Dermis blood vessel endothelial cell (primary cell): Measurements from ENCODE around the gene UVSSA. TPM values are rescaled to one million over a fixed set of nuclear protein-coding genes. Genes with fewer than 3 reads are reported as not detected.

ENCODE experiments used
- DNase-seq: peaks from one replicate; pipeline ENCODE4 v3.0.0; 2010
- total RNA-seq: library from RNA; depleted of rRNA; stranded (reverse); fragments of >200 nt; gene quantifications from 2 replicates; pipeline ENCODE4 v1.2.3, GENCODE V29; 2014

UVSSA gene
- total RNA-seq, 1 donor from 2014 or later, result 6.1 TPM

- no peak for DNase-seq
These were observed 52.6 kb downstream of the UVSSA start for GRCh38 chr4:1399508-1400190.

DNA sequence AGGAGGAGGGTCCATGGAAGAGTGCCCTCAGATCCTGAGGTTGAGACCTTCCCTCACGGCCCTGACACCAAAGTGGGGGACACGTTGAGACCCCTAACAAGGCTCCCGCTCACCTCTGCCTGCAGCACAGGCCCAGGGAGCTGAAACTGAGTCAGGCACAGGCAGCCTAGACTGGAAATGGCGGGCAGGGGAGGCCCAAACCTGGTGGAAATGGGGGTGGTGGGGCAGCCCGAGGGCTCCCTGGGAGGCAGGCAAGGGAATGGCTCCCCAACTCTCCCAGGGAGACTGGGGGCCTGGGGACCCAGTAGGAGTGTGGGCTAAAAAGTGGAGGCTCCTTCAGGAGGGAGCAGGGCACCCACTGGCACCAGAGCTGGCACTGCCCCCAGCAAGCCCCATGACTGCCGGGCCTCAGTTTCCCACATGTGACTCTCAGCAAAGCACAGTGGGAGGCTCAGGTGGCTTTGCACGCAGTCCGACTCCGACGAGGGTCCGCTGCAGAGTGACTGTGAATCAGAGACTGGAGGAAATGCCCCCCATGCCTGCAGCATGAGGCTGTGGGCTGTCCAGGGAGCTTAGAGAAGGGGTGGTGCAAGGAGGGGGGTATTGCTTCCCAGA is 53.3 kb downstream of the UVSSA start:
- no peak for DNase-seq

DNA sequence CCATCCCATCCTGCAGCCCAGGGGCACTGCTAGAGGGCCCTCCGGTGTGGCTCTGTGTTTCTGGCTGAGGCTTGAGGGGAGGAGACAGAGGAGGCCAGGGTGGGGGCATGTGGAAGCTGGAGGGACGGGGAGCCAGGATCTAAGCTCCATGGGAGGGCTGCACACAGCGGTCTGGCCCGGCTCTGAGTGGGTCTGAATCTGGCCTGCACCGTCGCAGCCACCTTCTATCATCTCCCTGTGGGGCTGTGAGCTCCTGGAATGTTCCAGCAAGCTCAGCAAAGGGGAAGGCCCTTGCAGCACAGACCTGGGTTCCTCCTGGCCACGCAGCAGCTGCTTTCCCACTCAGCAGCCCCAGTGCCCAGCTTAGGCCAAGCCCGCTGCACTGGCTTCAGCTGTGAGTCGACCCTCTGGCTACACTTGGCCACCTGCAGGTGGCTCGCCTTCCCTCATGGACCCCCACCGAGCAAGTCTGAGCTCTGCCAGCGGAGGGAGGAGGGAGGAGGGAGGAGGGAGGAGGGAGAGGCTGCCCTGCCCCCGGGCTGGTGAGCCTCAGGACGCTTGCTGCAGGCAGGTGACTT is 53.9 kb downstream of the UVSSA start:
- DNase-seq, result no peak

DNA sequence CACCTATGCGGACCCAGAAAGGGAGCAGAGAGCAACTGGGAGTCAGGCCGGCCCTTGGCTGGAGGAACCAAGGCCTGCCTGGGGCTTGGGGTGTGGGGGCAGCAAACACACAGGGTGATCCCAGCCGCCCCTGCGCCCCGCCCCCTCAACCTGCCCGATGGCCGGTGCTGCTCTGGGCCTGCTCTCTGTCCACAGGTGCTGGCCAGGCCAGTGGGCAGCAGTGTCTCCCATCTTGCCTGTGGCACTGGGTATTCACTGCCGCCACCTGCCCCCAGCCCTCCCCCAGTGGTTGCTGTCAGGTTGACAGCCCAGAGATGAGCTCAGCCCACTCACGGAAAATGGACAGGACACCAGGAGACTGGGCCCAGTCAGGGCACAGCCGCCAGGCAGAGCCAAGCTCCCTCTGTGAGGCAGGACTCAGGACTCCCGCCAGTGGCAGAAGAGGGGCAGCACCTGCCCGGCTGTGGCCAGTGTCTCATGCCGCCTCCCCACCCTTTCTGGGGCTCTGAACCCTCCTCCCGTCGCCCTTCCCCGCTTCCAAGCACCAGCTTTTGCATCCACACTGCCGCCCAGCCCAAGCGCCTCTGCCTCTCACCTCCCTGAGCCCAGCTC is 54.5 kb downstream of the UVSSA start:
- no peak for DNase-seq

DNA sequence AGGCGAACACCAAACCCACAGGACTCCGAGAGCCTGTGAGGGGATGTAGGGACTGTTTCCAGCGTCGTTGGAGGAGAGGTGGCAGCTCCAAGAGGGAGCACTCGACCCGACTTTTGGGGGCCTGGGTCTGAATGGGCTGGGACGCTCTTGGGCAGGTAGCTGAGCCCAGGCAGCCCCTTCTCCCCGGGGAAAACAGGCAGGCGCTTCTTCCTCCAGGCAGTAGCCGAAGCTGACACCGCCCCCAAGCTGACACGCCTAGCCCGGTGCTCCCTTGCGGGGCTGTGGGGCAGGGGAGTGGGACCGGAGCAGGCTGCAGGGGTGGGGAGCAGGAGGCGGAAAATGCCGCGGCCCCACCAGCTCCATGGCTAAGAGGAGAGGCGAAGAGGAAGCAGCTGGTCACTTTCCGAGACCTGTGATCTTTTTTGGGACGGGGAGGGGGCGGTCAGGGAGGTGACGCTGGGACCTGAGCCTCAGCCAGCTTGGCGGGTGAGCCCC is 55.1 kb downstream of the UVSSA start:
- DNase-seq, result no peak

GRCh38 chr4:1402516-1403091 is 55.6 kb downstream of the UVSSA start:
- DNase-seq, result peak; percentile 11

DNA sequence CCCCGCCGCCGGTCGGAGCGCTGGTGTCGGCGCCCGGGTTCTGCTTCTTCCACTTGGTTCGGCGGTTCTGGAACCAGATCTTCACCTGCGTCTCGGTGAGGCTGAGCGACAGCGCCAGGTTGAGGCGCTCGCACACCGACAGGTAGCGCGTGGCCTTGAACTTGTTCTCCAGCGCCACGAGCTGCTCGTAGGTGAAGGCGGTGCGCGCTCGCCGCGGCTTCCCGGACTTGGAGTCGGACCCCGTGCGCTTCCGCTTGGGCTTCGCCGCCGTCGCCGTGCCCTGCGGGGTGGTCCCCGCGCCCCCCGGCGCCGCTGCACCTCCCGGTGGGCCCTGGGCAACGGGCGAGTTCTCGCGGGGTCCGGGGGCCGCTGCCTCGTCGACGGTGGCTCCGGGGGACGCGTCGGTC is 56.2 kb downstream of the UVSSA start:
- no peak for DNase-seq

- DNase-seq, result no peak
These were observed 56.9 kb downstream of the UVSSA start for GRCh38 chr4:1403591-1404572.

DNA sequence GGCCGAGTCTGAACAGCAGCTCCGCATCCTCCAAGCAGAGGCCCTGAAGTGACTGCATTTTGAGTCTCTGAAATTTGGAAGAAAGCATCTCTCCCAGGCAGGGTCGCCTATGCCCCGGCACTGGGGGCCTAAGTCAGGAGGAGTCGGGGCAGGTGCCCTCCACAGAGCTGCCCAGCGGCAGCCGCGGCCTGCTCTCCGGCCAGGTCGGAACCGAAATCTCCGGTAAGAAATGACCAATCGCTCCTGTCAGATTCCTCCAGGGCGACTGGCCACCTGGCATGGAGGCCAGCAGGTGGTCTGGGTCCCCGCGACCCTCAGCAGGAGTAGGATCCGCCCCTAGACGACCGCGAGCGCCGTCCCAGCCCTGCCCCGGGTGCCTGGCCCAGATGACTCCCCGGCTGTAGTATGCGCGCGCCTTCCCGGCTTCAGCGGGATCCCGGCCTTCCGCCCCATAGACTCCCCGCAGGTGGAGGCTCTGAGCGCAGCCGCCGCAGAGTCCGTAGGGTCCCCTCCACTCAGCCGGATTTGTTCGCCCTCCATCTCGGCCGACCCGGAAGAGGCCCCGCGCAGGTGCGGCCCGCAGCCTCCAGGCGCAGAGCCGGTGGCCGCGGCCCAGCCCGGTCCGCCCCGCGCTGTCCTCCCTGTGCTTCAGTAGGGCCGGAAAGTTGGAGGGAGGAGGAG is 57.7 kb downstream of the UVSSA start:
- DNase-seq, result no peak

DNA sequence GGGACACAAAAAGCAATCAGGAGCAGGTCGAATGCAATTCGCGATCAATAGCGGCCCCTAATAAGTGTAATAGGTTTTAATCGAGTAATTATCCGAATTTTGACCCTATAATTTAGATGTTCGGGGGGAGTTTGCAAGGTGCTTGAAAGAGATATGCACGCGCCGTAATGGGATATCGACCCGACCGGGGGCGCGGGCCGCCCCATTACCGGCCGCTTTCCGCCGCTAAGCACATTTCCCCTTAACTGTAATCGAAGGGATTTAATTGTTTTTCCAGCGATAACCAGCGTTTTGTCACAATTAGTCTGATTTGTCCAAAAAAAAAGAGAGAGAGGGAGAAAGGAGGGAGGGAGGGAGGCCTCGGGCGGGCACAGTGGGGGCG is 58.2 kb downstream of the UVSSA start:
- DNase-seq, result no peak

- DNase-seq, result no peak
These were observed 58.8 kb downstream of the UVSSA start for GRCh38 chr4:1405636-1406393.

DNA sequence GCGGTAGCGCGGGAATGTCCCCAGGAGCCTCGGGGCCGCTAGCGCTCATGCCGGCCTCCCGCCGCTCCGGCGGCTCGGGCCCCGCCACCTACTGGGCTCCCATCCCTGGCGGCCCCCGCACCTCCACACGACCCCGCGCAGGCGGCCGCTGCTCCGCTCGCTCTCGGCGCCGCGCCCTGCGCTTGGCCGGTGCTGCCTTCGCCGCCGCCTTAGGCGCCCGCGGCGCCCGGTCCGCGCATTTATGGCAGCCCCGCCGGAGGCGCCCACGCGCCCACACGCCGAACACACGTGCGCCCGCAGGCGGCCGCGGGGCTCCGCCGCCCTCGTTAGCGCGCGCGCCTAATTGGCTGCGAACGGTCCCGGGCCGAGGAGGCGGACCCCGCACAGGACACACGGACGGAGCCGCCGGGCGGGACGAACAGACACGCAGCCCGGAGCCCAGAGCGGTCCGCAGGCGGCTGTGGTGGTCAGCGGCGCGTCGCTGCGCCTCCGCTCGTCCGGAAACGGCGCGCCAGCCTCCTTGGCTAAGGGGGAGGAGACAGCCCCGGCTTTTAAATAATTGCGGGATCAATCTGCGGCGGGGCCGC is 59.5 kb downstream of the UVSSA start, which contains the start of gene NKX1-1:
TSS of gene NKX1-1 (minus strand) at position 49 of the 587 bp plus-strand sequence. CDS start at position 49, 0 bp downstream.
- no peak for DNase-seq

- DNase-seq, result no peak
These were observed 60.1 kb downstream of the UVSSA start for GRCh38 chr4:1406981-1407656.

DNA sequence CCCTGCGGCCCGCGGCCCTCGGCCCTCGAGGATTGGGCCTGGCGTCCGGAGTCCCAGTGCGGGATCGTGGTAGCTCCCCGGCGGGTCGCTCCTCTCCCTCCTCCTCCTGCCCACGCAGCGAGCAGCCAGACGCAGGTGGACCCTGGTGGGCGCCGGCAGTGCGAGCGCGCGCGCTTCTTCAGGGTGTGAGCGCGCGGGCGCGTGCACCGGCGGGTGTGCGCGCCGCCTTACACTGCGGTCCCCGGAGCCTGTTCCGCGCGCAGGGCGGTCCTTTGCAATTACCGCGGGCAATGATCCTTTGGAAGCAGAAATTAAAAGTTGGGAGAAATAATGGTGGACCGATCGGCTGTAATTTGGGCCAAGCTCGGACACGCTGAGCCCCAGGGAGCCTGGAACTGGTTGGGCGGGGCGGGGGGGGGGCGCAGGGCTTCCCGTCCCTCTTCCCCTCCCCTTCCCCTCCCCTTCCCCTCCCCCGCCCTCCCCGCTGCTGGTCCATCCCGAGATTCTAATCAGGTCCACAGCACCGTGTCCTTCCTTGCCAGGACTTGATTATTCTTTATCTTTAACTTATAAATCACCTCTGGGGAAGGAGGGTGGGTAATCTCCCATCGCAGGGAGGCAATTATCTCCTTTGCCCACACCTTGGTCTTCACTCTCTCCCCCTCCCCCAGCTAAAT is 60.8 kb downstream of the UVSSA start:
- no peak for DNase-seq

DNA sequence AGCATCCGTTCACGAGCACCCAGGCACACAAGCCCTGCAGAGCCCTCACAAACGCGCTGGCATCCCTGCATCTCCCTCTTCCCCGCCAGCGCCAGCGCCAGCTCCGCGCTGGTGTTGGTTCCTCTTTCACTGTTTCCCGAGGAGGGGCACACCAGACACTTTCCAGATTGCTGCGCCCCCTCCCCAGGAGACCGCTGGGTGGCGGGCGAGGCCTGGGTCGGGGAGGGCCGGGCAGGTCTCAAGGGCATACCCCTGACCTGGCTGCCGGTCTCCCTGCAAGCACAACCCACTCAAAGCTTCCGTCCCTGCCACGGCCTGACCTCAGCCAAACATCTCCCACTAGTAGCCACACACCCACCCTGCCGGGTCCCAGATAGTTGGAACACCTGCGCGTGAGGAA is 61.4 kb downstream of the UVSSA start:
- DNase-seq, result no peak

DNA sequence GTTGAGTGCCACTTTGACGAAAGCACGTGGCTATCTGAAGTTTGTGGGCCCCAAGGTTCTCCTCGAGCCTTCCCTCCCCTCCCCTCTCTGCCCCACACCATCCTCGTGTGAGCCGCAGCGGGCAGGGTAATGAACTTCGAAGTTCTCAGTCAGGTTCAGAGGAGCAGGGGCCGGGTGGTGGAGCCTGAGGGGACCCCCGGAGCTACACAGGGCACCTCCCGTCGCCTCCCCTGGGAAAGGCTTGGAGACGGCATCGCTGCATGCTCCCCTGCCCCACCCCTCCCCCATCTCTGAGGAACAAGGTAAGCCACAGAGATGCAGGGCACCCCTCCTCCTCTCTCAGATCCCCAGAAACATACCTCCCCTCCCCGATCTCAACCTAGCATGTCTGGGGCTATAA is 62.1 kb downstream of the UVSSA start:
- DNase-seq, result no peak

DNA sequence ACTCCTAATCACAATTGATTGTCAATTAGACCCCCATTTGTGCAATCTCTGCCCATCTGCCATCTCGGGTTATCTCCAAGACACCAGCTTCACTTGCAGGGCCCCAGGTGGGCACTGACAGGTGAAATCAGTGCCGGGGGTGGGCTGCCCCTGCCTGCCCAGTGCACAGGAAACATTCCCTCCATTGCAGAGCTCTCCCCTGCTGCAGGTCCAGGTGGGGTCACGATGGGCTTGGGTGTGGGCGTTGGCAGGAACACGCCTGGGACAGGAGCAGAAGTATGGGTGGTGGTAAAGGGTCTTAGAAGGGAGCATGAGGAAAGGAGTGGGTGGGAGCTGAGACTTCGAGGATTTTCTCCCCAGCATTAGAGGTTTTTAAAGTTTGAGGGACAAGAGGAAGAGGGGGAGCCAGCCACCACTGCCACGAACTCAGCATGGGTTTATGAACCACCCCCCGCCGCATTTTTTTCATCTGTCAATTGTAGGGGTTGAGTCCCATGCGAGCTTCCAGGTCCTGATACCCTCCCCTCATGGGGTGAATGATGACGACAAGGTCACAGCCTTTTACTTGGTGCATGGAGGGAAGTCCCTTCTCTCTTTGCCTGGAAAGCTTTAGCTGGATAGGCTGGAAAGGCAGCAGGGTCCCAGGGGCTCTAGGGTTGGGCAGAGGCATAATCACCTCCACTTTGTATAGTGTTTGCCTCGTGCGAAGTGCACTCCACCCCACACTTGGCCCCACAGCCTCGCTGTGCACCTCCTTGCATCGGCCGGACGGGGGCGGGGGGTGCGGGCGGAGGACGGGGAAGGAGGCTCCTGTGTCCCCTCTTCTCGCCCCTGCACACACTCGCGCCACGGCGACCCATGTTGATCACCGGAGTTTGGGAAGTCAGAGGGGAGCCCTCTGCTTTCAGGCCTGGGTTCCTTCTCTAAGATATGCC is 62.8 kb downstream of the UVSSA start:
- no peak for DNase-seq
